ENCODE measurements around the gene SLAMF9.

The SLAMF9 gene
- total RNA-seq: 0 reads per million in 3 donors

GRCh38 chr1:159953536-159954515 is at the start of gene SLAMF9:
TSS of gene SLAMF9 (minus strand) at chr1:159954237. CDS start at chr1:159954137, 100 bp downstream.
- no peaks in the 10 kb centered on the region for H3K9me3 ChIP-seq (ENCODE audit: control insufficient read depth, low read length)

DNA sequence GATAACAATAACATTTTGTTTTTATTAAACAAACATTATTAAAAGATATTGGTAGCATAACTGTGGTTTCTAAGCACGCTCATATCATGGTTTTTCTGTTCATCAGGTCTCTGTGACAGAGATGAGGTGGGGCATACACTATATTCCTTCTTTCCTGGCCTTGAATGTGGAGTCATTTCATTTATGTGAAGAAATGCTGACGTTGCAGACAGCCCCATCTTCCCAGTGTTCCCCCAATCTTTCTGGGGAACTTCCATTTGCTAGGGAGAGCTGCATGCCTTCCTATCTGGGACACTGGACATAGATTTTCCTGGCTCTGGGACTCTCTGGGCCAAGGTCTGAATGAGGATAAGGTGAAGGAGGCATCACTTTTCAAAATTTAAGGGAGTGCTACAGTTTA is 47.4 kb upstream of the SLAMF9 start:
- DNase-seq: no peak
- Histone ChIP-seq H3K27ac (ENCODE audit: insufficient read depth, low read length, poor library complexity, severe bottlenecking) (no peak overlapping the region), H3K9me3 (ENCODE audit: control insufficient read depth, low read length) (no peaks in the 10 kb centered on the region), H3K36me3 (ENCODE audit: control insufficient read depth, insufficient read depth, low read length) (no peaks in the 10 kb centered on the region), H3K4me3 (ENCODE audit: insufficient read depth, low read depth, low read length, poor library complexity, severe bottlenecking) (no peak overlapping the region), H3K4me1 (ENCODE audit: control insufficient read depth, insufficient read depth, low read length, poor library complexity, severe bottlenecking) (no peaks in the 10 kb centered on the region), H3K27me3 (replicated peaks; ENCODE audit: control insufficient read depth, insufficient read depth, low read length, poor library complexity, severe bottlenecking) (no peaks in the 10 kb centered on the region)

More at GRCh38 chr1:159953536-159954515, at the start of gene SLAMF9:
- H3K4me1 ChIP-seq (ENCODE audit: control insufficient read depth, insufficient read depth, low read length, poor library complexity, severe bottlenecking): no peaks in the 10 kb centered on the region
- H3K27ac ChIP-seq (ENCODE audit: insufficient read depth, low read length, poor library complexity, severe bottlenecking): no peak within 1 kb of the TSS
- no peak within 1 kb of the TSS for H3K4me3 ChIP-seq (ENCODE audit: insufficient read depth, low read depth, low read length, poor library complexity, severe bottlenecking)
- DNase-seq: no peak
- no peaks in the 10 kb centered on the region for H3K27me3 ChIP-seq (replicated peaks; ENCODE audit: control insufficient read depth, insufficient read depth, low read length, poor library complexity, severe bottlenecking)
- no peaks in the 10 kb centered on the region for H3K36me3 ChIP-seq (ENCODE audit: control insufficient read depth, insufficient read depth, low read length)

- Histone ChIP-seq H3K27ac (ENCODE audit: insufficient read depth, low read length, poor library complexity, severe bottlenecking) (no peak overlapping the region), H3K4me3 (ENCODE audit: insufficient read depth, low read depth, low read length, poor library complexity, severe bottlenecking) (no peak overlapping the region), H3K4me1 (ENCODE audit: control insufficient read depth, insufficient read depth, low read length, poor library complexity, severe bottlenecking) (no peaks in the 10 kb centered on the region), H3K36me3 (ENCODE audit: control insufficient read depth, insufficient read depth, low read length) (no peaks in the 10 kb centered on the region), H3K27me3 (replicated peaks; ENCODE audit: control insufficient read depth, insufficient read depth, low read length, poor library complexity, severe bottlenecking) (no peaks in the 10 kb centered on the region), H3K9me3 (ENCODE audit: control insufficient read depth, low read length) (no peaks in the 10 kb centered on the region)
- DNase-seq: no peak
Observed at GRCh38 chr1:159999204-159999603, 45.2 kb upstream of the SLAMF9 start.

- DNase-seq: no peak
- no peak overlapping the region for H3K27ac ChIP-seq (ENCODE audit: insufficient read depth, low read length, poor library complexity, severe bottlenecking)
Observed at GRCh38 chr1:159996653-159997052, 42.6 kb upstream of the SLAMF9 start.

GRCh38 chr1:159994896-159995295 is 40.9 kb upstream of the SLAMF9 start:
- H3K4me3 ChIP-seq (ENCODE audit: insufficient read depth, low read depth, low read length, poor library complexity, severe bottlenecking): no peak overlapping the region
- no peak overlapping the region for H3K27ac ChIP-seq (ENCODE audit: insufficient read depth, low read length, poor library complexity, severe bottlenecking)
- H3K27me3 ChIP-seq (replicated peaks; ENCODE audit: control insufficient read depth, insufficient read depth, low read length, poor library complexity, severe bottlenecking): no peaks in the 10 kb centered on the region
- no peaks in the 10 kb centered on the region for H3K4me1 ChIP-seq (ENCODE audit: control insufficient read depth, insufficient read depth, low read length, poor library complexity, severe bottlenecking)
- no peak for DNase-seq
- no peaks in the 10 kb centered on the region for H3K36me3 ChIP-seq (ENCODE audit: control insufficient read depth, insufficient read depth, low read length)
- H3K9me3 ChIP-seq (ENCODE audit: control insufficient read depth, low read length): no peaks in the 10 kb centered on the region

More at GRCh38 chr1:159996653-159997052, 42.6 kb upstream of the SLAMF9 start:
- H3K9me3 ChIP-seq (ENCODE audit: control insufficient read depth, low read length): no peaks in the 10 kb centered on the region
- no peak overlapping the region for H3K4me3 ChIP-seq (ENCODE audit: insufficient read depth, low read depth, low read length, poor library complexity, severe bottlenecking)
- no peaks in the 10 kb centered on the region for H3K4me1 ChIP-seq (ENCODE audit: control insufficient read depth, insufficient read depth, low read length, poor library complexity, severe bottlenecking)
- H3K36me3 ChIP-seq (ENCODE audit: control insufficient read depth, insufficient read depth, low read length): no peaks in the 10 kb centered on the region
- H3K27me3 ChIP-seq (replicated peaks; ENCODE audit: control insufficient read depth, insufficient read depth, low read length, poor library complexity, severe bottlenecking): no peaks in the 10 kb centered on the region

GRCh38 chr1:159993911-159994310 is 39.9 kb upstream of the SLAMF9 start:
- Histone ChIP-seq H3K36me3 (ENCODE audit: control insufficient read depth, insufficient read depth, low read length) (no peaks in the 10 kb centered on the region), H3K4me1 (ENCODE audit: control insufficient read depth, insufficient read depth, low read length, poor library complexity, severe bottlenecking) (no peaks in the 10 kb centered on the region), H3K4me3 (ENCODE audit: insufficient read depth, low read depth, low read length, poor library complexity, severe bottlenecking) (no peak overlapping the region), H3K27ac (ENCODE audit: insufficient read depth, low read length, poor library complexity, severe bottlenecking) (no peak overlapping the region), H3K27me3 (replicated peaks; ENCODE audit: control insufficient read depth, insufficient read depth, low read length, poor library complexity, severe bottlenecking) (no peaks in the 10 kb centered on the region), H3K9me3 (ENCODE audit: control insufficient read depth, low read length) (no peaks in the 10 kb centered on the region)
- no peak for DNase-seq

DNA sequence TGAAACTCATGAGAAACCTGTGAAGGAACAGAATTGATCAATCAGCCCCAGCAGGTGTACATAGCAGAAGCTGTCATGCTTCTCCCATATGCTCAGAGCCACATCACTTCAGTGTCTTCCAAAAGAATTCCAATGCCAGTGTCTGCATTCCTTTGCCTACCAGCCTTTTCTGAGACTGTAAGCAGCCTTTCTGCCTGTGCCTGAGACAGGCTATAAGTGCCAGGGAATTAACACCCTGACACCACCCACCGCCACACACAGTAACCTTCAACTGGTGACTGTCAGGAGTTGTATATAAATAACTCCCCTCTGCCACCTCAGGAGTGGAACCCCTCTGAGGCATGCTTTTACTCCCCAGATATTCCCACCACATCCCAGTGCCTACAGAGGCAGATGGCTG is 38.1 kb upstream of the SLAMF9 start:
- H3K36me3 ChIP-seq (ENCODE audit: control insufficient read depth, insufficient read depth, low read length): no peaks in the 10 kb centered on the region
- no peaks in the 10 kb centered on the region for H3K4me1 ChIP-seq (ENCODE audit: control insufficient read depth, insufficient read depth, low read length, poor library complexity, severe bottlenecking)
- no peak overlapping the region for H3K4me3 ChIP-seq (ENCODE audit: insufficient read depth, low read depth, low read length, poor library complexity, severe bottlenecking)
- DNase-seq: no peak
- H3K9me3 ChIP-seq (ENCODE audit: control insufficient read depth, low read length): no peaks in the 10 kb centered on the region
- H3K27me3 ChIP-seq (replicated peaks; ENCODE audit: control insufficient read depth, insufficient read depth, low read length, poor library complexity, severe bottlenecking): no peaks in the 10 kb centered on the region
- no peak overlapping the region for H3K27ac ChIP-seq (ENCODE audit: insufficient read depth, low read length, poor library complexity, severe bottlenecking)

- Histone ChIP-seq H3K27me3 (replicated peaks; ENCODE audit: control insufficient read depth, insufficient read depth, low read length, poor library complexity, severe bottlenecking) (no peaks in the 10 kb centered on the region), H3K36me3 (ENCODE audit: control insufficient read depth, insufficient read depth, low read length) (no peaks in the 10 kb centered on the region), H3K4me1 (ENCODE audit: control insufficient read depth, insufficient read depth, low read length, poor library complexity, severe bottlenecking) (no peaks in the 10 kb centered on the region), H3K27ac (ENCODE audit: insufficient read depth, low read length, poor library complexity, severe bottlenecking) (no peak overlapping the region), H3K4me3 (ENCODE audit: insufficient read depth, low read depth, low read length, poor library complexity, severe bottlenecking) (no peak overlapping the region), H3K9me3 (ENCODE audit: control insufficient read depth, low read length) (no peaks in the 10 kb centered on the region)
- DNase-seq: no peak
Observed at GRCh38 chr1:159991513-159991912, 37.5 kb upstream of the SLAMF9 start.

DNA sequence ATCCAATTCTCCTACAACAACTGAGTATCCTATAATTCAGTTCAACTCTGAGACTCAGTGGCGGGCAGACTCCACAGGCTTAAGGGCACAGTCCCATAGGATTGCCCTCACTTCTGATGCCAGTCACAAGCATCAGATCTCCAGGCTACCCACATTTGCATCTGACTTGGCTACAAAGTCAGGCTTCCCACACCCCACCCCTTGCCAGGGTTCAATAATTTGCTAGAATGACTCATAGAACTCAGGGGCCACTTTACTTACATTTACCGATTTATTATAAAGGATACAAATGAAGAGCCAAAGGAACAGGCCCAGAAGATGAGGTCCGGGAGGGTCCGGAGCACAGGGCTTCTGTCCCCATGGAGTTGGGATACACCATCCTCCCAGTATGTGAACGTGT is 36.0 kb upstream of the SLAMF9 start:
- Histone ChIP-seq H3K9me3 (ENCODE audit: control insufficient read depth, low read length) (no peaks in the 10 kb centered on the region), H3K27ac (ENCODE audit: insufficient read depth, low read length, poor library complexity, severe bottlenecking) (no peak overlapping the region), H3K36me3 (ENCODE audit: control insufficient read depth, insufficient read depth, low read length) (no peaks in the 10 kb centered on the region), H3K4me1 (ENCODE audit: control insufficient read depth, insufficient read depth, low read length, poor library complexity, severe bottlenecking) (no peaks in the 10 kb centered on the region), H3K4me3 (ENCODE audit: insufficient read depth, low read depth, low read length, poor library complexity, severe bottlenecking) (no peak overlapping the region), H3K27me3 (replicated peaks; ENCODE audit: control insufficient read depth, insufficient read depth, low read length, poor library complexity, severe bottlenecking) (no peaks in the 10 kb centered on the region)
- no peak for DNase-seq

- Histone ChIP-seq H3K36me3 (ENCODE audit: control insufficient read depth, insufficient read depth, low read length) (no peaks in the 10 kb centered on the region), H3K27me3 (replicated peaks; ENCODE audit: control insufficient read depth, insufficient read depth, low read length, poor library complexity, severe bottlenecking) (no peaks in the 10 kb centered on the region), H3K27ac (ENCODE audit: insufficient read depth, low read length, poor library complexity, severe bottlenecking) (no peak overlapping the region), H3K4me3 (ENCODE audit: insufficient read depth, low read depth, low read length, poor library complexity, severe bottlenecking) (no peak overlapping the region), H3K9me3 (ENCODE audit: control insufficient read depth, low read length) (no peaks in the 10 kb centered on the region), H3K4me1 (ENCODE audit: control insufficient read depth, insufficient read depth, low read length, poor library complexity, severe bottlenecking) (no peaks in the 10 kb centered on the region)
- DNase-seq: no peak
Observed at GRCh38 chr1:159989581-159989980, 35.5 kb upstream of the SLAMF9 start.
